HG02938 (cell line): ENCODE results near the gene CLIC1.

ENCODE experiments used
- ATAC-seq: cut with Tn5 transposase; IDR thresholded peaks from one replicate; pipeline ENCODE4 v1.9.1; 2021; ENCODE audit warnings: mild to moderate bottlenecking, moderate library complexity; ENCODE audit not compliant: unreplicated experiment

CLIC1 gene

GRCh38 chr6:31736021-31736767 is at the start of gene CLIC1:
Gene CLIC1 (minus strand): TSS chr6:31736530. CDS start chr6:31736300, 230 bp downstream.
- no peak for ATAC-seq

- ATAC-seq, result no peak
Measured at GRCh38 chr6:31785475-31785874, 49.1 kb upstream of the CLIC1 start.

GRCh38 chr6:31784098-31784925 is 48.0 kb upstream of the CLIC1 start:
- ATAC-seq, result no peak

GRCh38 chr6:31782126-31782855 is 46.0 kb upstream of the CLIC1 start:
- no peak for ATAC-seq

GRCh38 chr6:31781244-31782125 is 45.2 kb upstream of the CLIC1 start:
- ATAC-seq, result no peak

- no peak for ATAC-seq
Measured at GRCh38 chr6:31780507-31781243, 44.3 kb upstream of the CLIC1 start.

- ATAC-seq, result no peak
Measured at GRCh38 chr6:31779908-31780307, 43.6 kb upstream of the CLIC1 start.

GRCh38 chr6:31778999-31779885 is 42.9 kb upstream of the CLIC1 start:
- no peak for ATAC-seq

- no peak for ATAC-seq
Measured at GRCh38 chr6:31778193-31778592, 41.9 kb upstream of the CLIC1 start.

GRCh38 chr6:31777667-31778050 is 41.3 kb upstream of the CLIC1 start:
- no peak for ATAC-seq

- ATAC-seq, result peak; percentile 62
Measured at GRCh38 chr6:31776989-31777666, 40.8 kb upstream of the CLIC1 start, which contains the start of gene VWA7. Gene VWA7 (minus strand): TSS chr6:31777328. CDS start chr6:31776779, 549 bp downstream.

- no peak for ATAC-seq
Measured at GRCh38 chr6:31776485-31776988, 40.2 kb upstream of the CLIC1 start.

- ATAC-seq, result no peak
Measured at GRCh38 chr6:31775633-31776484, 39.5 kb upstream of the CLIC1 start.

GRCh38 chr6:31775184-31775583 is 38.9 kb upstream of the CLIC1 start:
- ATAC-seq, result no peak

GRCh38 chr6:31771992-31772358 is 35.6 kb upstream of the CLIC1 start:
- no peak for ATAC-seq

- no peak for ATAC-seq
Measured at GRCh38 chr6:31770860-31771259, 34.5 kb upstream of the CLIC1 start.
